Immature natural killer cell (primary cell): ENCODE data around the gene HOXA5. TPM values are rescaled to one million over a fixed set of nuclear protein-coding genes. Genes with fewer than 3 reads are reported as not detected.

Experiments
- DNase-seq, 3 donors: peaks; one replicate each; pipeline ENCODE4 v3.0.0; 2022; ENCODE audit warnings: mixed read lengths in 1 of 3
- H3K27ac Mint-ChIP-seq, 6 donors: one replicate each; pipeline ENCODE4 v1.8.0; 2020; ENCODE audit warnings: mixed read lengths in 6 of 6, mild to moderate bottlenecking in 5 of 6, inconsistent platforms in 4 of 6, moderate library complexity in 3 of 6
- H3K27me3 Mint-ChIP-seq, 3 donors: one replicate each; pipeline ENCODE4 v1.8.0; 2020 to 2021; ENCODE audit warnings: low read depth in 3 of 3, mild to moderate bottlenecking in 3 of 3, mixed read lengths in 3 of 3, moderate library complexity in 3 of 3, inconsistent platforms in 1 of 3
- H3K36me3 Mint-ChIP-seq, 3 donors: one replicate each; pipeline ENCODE4 v1.8.0; 2020; ENCODE audit warnings: mixed read lengths in 3 of 3, inconsistent platforms in 2 of 3, mild to moderate bottlenecking in 2 of 3
- H3K4me1 Mint-ChIP-seq, 2 donors: one replicate each; pipeline ENCODE4 v1.8.0; 2020; ENCODE audit warnings: inconsistent platforms in 2 of 2, mild to moderate bottlenecking in 2 of 2, mixed read lengths in 2 of 2, moderate library complexity in 1 of 2
- H3K4me3 Mint-ChIP-seq, 5 donors: one replicate each; pipeline ENCODE4 v1.8.0; 2020; ENCODE audit warnings: mild to moderate bottlenecking in 5 of 5, mixed read lengths in 5 of 5, inconsistent platforms in 3 of 5, moderate library complexity in 3 of 5
- H3K9me3 Mint-ChIP-seq, 6 donors: one replicate each; pipeline ENCODE4 v1.8.0; 2020; ENCODE audit warnings: mild to moderate bottlenecking in 6 of 6, mixed read lengths in 6 of 6, inconsistent platforms in 4 of 6, moderate library complexity in 3 of 6
- polyA plus RNA-seq, 3 donors: library from polyadenylated mRNA; unstranded; fragments of 300-500 nt; fragmentation: Illumina TruSeq; gene quantifications; one replicate each; pipeline ENCODE4 v1.2.3, GENCODE V29; 2021

HOXA5 gene
- polyA plus RNA-seq, 3 donors from 2014 or later, result 0.42 to 1.1 (median 0.73) TPM

DNA sequence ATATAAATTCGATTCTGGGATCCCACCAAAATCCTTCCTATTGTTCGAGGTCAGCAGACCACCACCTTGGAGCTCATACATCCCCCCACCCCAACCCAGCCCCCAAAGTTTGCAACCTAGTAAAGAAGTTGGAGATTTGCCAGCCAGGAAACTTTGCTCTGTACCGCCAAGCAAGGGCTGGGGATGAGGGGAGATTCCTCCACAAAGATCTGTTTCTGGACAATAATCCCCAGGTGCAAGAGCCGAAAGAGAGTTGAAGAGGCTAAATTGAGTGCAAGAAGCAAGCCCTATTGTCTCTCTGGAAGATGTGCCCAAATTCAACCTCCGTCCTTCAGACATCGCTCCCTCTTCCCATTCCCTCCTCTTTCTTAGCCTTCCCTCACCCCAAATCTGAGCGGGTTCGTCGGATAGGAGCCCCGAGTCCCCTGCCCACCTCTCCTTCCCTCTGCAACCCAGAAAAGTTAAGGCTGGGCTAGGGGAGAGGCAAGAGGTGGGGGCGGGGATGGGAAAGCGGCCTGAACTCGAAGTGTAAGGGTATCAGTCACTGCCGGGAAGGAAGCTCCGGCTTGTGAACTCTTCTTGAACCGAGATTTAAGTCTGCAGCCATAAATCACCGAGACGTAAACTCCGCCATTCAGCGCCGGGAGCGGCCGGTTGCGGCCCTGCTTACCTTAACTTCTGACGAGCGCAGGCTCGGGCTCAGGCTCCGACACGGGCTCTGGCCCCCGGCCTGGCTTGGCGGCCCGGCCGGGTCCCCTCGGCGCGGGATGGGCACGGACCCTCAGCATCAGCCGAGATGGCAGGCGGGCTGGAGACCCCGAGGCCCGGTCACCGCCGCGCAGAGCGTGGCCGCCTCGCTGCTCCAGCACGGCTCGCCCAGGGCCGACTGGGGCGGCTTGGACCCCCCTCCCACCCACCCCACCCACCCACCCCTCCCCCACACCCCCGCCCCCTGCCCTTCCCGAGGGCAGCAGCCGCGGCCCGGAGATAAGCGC lies 30.2 kb downstream of the HOXA5 start:
- DNase-seq, result no peak
- H3K27me3 Mint-ChIP-seq, result peaks cover 0 to 2% (median 0%) of the 10 kb centered on the region in 3 donors
- no peak overlapping the region for H3K27ac Mint-ChIP-seq
- H3K36me3 Mint-ChIP-seq, result peaks cover 0 to 4% (median 0%) of the 10 kb centered on the region in 3 donors
- H3K9me3 Mint-ChIP-seq, result no peaks in the 10 kb centered on the region
- H3K4me3 Mint-ChIP-seq, result no peak overlapping the region
- H3K4me1 Mint-ChIP-seq, result no peaks in the 10 kb centered on the region

DNA sequence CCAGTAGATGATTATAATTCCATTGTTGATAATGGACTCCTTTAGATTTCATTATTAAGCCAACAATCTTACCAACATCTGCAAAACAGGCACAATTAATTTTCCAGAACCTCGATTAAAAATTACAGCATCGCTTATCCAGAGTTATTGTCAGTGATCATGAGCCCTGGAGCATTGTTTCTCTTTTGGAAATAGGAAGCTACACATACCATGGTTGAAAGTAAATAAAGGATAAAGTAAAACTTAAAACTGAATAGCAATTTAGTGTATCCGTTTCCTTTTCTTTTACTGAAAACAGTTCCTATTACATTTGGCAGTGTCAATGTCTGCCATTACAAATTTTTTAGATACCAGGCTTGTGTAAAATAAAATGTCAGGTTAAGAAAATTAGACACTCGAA lies 31.1 kb downstream of the HOXA5 start:
- Mint-ChIP-seq H3K27me3 (peaks cover 0 to 2% (median 0%) of the 10 kb centered on the region in 3 donors), H3K4me3 (no peak overlapping the region), H3K36me3 (peaks cover 0 to 4% (median 3%) of the 10 kb centered on the region in 3 donors), H3K9me3 (no peaks in the 10 kb centered on the region), H3K27ac (no peak overlapping the region), H3K4me1 (no peaks in the 10 kb centered on the region)
- DNase-seq, result no peak

DNA sequence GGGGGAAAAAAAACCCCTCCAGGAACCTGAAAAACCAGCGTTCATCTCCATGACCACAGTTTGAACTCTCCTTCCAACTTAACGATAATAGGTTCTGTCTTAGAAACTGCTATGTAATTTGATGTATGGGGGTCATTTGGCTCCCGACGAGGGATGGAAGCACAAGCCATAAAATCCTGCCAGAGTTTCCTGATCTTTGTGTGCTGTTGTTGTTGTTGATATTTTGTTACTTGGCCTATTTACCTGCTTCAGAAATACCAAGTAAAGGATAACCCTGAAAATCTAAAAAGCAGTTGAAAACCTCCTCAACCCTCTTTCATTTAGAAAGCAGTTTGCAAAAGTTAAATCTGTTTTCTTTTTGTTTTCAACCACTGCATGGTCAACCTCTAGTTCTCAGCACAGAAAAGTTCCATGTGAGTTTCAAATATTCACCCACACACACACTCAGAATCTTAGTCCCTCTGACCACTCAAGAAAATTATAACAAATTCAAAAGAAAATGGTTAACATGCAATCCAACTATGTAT lies 31.7 kb downstream of the HOXA5 start:
- Mint-ChIP-seq H3K27me3 (peaks cover 0 to 2% (median 0%) of the 10 kb centered on the region in 3 donors), H3K36me3 (peaks cover 0 to 4% (median 3%) of the 10 kb centered on the region in 3 donors), H3K27ac (no peak overlapping the region), H3K9me3 (no peaks in the 10 kb centered on the region), H3K4me3 (no peak overlapping the region), H3K4me1 (no peaks in the 10 kb centered on the region)
- no peak for DNase-seq

DNA sequence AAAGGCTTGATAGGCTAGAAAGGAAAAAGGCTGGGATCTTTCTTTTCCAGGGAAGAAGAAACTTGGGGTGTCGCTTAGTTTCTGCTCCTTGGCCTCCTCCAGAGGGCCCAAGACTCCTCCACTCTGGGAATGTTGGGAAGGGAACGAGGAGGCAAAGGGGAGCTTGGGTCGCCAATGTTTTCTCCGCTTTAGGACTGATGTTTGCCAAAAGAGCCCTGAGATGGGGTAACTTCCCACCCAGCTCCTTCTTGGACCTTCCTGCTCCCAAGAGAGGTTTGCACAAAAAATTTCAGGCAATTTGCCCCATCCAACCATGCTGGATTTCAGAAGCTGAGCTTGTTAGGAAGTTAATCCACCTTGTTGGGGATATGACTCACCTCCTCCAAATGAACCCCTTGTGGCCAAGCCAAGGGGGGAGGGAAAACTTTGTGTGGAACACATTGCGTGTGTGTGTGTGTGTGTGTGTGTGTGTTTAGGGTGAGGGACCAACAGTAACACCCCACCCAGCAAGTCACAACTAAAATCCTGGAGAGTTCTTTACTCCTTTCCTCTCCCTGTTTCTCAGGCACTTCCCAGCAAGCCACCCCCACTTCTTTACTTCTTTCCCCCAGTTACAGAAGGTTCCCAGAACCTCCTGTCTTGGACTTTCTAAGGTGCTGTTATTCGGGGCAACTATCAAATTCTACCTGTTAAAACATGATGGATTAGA lies 32.3 kb downstream of the HOXA5 start:
- H3K36me3 Mint-ChIP-seq, result peaks cover 0 to 3% (median 2%) of the 10 kb centered on the region in 3 donors
- no peaks in the 10 kb centered on the region for H3K9me3 Mint-ChIP-seq
- DNase-seq, result no peak
- peaks cover 0 to 2% (median 0%) of the 10 kb centered on the region in 3 donors for H3K27me3 Mint-ChIP-seq
- H3K4me1 Mint-ChIP-seq, result no peaks in the 10 kb centered on the region
- no peak overlapping the region for H3K4me3 Mint-ChIP-seq
- no peak overlapping the region for H3K27ac Mint-ChIP-seq

DNA sequence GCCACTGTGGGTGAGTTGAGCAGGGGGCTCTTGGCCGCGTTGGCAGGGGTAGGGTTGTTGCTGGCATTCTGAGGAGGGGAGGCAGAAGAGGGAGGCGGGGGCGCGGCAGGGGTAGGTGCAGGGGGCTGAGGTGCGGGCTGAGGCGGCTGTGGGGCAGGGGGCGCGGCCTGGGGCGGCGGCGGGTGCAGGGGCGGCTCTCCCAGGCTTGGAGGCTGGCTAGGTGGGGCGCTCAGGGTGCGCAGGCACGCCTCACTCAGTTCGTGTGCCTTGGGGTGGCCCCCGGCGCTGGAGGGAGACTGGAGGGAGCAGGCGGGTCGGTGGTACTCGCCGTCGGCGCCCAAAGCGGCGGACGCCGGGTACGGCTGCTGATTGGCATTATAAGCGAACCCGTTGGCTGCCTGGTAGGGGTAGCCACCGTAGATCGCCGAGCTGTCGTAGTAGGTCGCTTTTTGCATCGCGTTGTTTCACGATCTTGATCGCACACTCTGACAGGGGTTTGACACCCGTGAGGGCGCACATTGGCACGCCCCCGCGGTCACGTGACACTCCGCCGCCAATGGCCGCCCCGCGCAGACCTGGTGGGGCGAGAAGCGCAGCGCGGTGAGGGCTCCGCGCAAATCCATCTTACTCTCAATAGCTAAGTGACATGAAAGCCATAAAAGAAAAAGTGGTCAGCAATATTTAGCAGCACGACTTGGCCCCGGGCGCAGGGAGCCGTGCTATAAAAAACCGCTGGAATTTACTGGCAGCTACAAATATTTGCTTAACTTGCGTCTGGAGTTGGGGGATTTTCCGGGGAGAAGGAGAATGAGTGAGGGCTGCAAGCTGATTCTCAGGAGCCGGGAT lies 33.1 kb downstream of the HOXA5 start:
- Mint-ChIP-seq H3K36me3 (peaks cover 0 to 3% (median 0%) of the 10 kb centered on the region in 3 donors), H3K27me3 (peaks cover 0 to 2% (median 0%) of the 10 kb centered on the region in 3 donors), H3K27ac (no peak overlapping the region), H3K9me3 (no peaks in the 10 kb centered on the region), H3K4me3 (no peak overlapping the region), H3K4me1 (no peaks in the 10 kb centered on the region)
- no peak for DNase-seq

DNA sequence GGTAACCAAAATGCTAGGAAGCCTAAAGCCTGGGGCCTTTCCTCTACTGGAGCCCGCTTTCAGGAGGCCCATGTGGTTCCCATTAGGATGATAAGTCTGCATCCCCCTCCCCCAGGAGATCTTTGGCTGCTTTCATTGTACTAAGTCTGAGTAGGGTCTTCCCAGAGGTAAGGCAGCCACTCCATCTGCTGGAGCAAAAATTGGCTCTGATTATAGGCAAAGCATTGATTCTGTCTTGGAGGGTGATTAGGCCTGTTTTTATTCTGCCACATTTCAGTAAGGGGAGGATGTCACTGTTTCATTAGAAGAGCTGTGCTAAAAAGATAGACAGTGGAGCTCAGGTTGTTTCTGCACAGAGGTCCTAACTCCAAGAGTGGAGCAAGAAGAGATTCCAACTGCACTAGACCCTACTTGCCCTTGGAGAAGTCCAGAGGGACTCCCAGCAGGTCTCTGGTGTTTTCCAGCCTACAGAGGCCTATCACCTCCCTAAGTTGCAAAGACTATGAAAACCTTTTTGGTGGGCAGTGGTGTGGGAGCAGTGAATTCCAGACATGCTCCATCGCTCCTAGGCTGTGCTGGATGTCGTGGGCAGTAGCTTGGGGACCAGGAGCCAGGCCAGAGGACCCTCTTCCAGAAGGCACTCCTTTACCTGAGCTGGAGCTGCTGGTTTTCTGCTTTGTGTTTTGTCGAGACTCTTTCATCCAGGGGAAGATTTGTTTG lies 33.9 kb downstream of the HOXA5 start:
- H3K36me3 Mint-ChIP-seq, result peaks cover 0 to 3% (median 0%) of the 10 kb centered on the region in 3 donors
- no peak overlapping the region for H3K4me3 Mint-ChIP-seq
- DNase-seq, result no peak
- H3K27ac Mint-ChIP-seq, result no peak overlapping the region
- H3K27me3 Mint-ChIP-seq, result peaks cover 0 to 2% (median 2%) of the 10 kb centered on the region in 3 donors
- no peaks in the 10 kb centered on the region for H3K4me1 Mint-ChIP-seq
- no peaks in the 10 kb centered on the region for H3K9me3 Mint-ChIP-seq

DNA sequence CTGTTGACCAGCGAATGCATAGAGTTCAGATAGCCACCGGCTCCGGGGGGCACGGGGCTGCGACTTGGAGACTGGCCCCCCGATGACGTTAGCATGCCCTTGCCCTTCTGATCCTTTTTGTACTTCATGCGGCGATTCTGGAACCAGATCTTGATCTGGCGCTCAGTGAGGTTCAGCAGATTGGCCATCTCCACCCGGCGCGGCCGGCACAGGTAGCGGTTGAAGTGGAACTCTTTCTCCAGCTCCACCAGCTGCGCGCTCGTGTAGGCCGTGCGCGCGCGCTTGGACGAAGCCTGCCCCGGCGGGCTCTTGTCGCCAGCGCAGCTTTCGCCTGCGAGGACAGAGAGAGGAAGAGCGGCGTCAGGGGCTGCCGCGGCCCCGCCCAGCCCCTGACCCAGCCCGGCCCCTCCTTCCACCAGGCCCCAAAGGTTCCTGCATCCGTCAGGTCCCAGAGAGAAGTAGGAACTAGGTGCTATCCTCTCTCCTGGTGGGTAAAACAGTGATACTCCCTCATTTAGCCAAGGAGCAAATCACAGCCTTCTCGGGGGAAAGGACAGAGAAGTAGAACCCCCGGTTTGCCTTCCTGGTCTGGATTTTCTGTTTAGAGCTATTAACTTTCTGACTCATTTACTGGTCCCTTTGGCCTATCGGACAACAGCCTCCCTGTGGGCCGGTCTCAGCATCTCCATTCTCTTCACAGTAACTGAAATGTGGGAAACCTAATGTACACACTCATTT lies 34.9 kb downstream of the HOXA5 start:
- Mint-ChIP-seq H3K9me3 (no peaks in the 10 kb centered on the region), H3K4me3 (no peak overlapping the region), H3K36me3 (peaks cover 0 to 8% (median 4%) of the 10 kb centered on the region in 3 donors), H3K4me1 (no peaks in the 10 kb centered on the region), H3K27me3 (peaks cover 3 to 10% (median 4%) of the 10 kb centered on the region in 3 donors), H3K27ac (no peak overlapping the region)
- no peak for DNase-seq

DNA sequence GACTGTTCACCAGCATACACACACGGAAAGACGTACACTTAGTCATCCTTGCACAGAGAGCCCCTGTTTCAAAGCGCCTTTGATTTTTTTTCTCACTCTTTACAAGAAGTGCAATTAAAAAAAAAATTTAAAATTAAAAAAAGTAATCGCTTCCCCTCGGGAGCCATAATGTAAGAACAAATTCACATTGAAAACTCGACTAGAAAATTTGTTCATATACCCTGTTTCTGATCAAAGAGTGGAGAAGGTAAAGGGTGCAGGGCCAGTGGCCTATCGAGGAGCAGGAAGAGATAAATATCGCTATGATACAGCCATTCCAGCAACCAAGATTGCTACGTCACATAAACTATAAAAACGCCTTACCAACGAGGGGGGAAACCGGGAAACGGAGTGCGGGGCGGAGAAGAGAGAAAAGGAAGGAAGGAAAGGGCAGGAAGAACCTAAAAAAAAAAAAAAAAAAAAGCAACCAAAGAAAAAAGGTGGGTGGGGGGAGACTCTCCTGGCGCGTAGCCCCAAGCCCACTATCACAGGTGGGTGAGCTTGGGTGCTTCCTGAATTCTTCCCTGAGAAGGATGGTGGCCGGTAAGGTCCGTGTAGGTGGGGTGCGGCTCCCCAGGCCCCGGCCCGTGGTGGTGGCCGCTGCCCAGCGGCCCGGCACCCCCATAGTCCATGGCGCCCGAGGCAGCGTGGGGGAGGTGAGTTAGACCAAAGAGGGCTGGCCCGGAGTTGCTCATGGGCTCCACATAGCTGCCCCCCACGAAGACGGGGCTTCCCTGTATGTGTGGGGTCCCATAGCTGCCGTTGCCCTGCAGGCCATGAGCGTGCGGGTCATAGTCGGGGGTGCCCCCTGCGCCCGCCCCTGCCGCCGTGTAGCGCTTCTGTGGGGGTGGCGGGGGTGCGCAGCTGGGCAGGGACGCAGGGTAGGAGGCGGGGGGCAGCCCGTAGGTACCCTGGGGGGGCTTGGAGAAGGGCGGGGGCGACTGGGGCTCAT lies 35.8 kb downstream of the HOXA5 start:
- DNase-seq, result no peak
- Mint-ChIP-seq H3K27me3 (peaks cover 5 to 16% (median 9%) of the 10 kb centered on the region in 3 donors), H3K4me1 (peaks cover 4 to 6% of the 10 kb centered on the region in 2 donors), H3K9me3 (no peaks in the 10 kb centered on the region), H3K36me3 (peaks cover 0 to 9% (median 8%) of the 10 kb centered on the region in 3 donors), H3K27ac (no peak overlapping the region), H3K4me3 (no peak overlapping the region)

DNA sequence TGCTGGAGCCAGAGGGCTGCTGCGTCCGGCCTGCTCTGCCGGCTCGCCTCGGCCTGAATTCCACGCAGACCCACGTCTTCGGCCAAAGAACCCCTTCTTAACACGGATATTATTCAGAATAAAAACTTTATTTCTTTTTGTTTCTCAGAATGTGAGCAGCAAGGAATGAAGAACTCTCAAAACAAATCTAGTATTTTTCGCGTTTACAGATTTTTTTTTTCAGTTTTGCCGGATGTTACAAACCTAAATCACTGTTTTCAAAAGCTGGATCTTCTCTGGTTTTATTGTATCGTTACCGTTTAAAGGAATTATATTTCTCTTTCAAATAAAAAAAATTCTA lies 36.6 kb downstream of the HOXA5 start:
- Mint-ChIP-seq H3K36me3 (peaks cover 0 to 10% (median 8%) of the 10 kb centered on the region in 3 donors), H3K9me3 (no peaks in the 10 kb centered on the region), H3K27ac (no peak overlapping the region), H3K4me3 (no peak overlapping the region), H3K27me3 (peaks cover 10 to 17% (median 15%) of the 10 kb centered on the region in 3 donors), H3K4me1 (peaks cover 10 to 14% of the 10 kb centered on the region in 2 donors)
- DNase-seq, result no peak

DNA sequence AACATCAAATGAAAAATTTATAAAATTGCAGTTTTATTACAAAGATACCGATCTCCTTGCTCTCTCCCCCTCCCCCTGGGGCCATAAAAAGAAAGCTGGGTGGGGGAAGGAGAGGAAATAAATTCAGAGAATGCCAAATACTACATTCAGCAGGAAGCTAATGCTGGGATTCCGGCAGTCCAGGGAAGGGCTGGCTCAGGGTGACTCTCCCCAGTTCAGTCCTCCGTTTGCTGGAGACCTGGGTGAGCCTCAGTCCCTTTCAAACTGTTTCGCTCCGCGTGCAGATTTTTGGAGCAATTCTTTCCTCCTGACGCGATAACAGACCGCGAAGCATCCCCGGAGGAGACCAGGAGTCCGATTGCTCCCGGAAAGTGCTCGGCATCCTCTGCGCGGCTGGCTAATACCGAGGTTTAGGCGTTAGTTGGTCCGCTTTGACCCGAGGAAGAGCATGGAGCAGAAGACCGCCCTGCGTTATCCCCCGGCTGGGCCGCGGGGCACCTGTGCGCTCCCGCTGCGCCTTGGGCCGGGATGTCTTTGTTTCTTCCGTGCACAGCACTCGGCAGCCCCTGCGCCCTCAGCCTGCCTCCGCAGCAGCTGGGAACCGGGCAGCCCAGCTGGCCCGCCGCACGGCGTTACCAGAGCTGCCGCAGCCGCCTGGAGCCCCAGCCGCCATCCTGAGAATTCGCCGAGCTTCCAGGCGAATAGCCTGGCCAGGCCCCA lies 37.1 kb downstream of the HOXA5 start:
- H3K4me1 Mint-ChIP-seq, result peaks cover 14 to 19% of the 10 kb centered on the region in 2 donors
- no peak for DNase-seq
- H3K9me3 Mint-ChIP-seq, result no peaks in the 10 kb centered on the region
- H3K27ac Mint-ChIP-seq, result no peak overlapping the region
- H3K27me3 Mint-ChIP-seq, result peaks cover 10 to 19% (median 17%) of the 10 kb centered on the region in 3 donors
- no peak overlapping the region for H3K4me3 Mint-ChIP-seq
- H3K36me3 Mint-ChIP-seq, result peaks cover 4 to 15% (median 13%) of the 10 kb centered on the region in 3 donors
